ENCODE measurements around the gene ASTL. TPM values are rescaled to one million over a fixed set of nuclear protein-coding genes. Genes with fewer than 3 reads are reported as not detected.

ASTL gene
- total and polyA plus RNA-seq, 9 donors = 0.09 to 0.24 (median 0.18) TPM; not detected in 5

GRCh38 chr2:96152304-96153161 lies 14.2 kb upstream of the ASTL start:
- no peak for DNase-seq
- Histone ChIP-seq H3K36me3 (ENCODE audit: control insufficient read depth, insufficient read depth, low read length) (no peaks in the 10 kb centered on the region), H3K9me3 (replicated peaks; ENCODE audit: control insufficient read depth, low read depth, low read length) (no peaks in the 10 kb centered on the region), H3K27ac (ENCODE audit: low read length) (no peak overlapping the region), H3K4me3 (ENCODE audit: low read length) (no peak overlapping the region), H3K4me1 (ENCODE audit: control insufficient read depth, insufficient read depth, low read length) (peaks cover 13% of the 10 kb centered on the region), H3K27me3 (ENCODE audit: control insufficient read depth, insufficient read depth, low read length) (peaks cover 12% of the 10 kb centered on the region)
- WGBS (ENCODE audit: insufficient coverage) = 65% methylated on average over 7 of the region's 13 CpGs

GRCh38 chr2:96151595-96152303 lies 13.4 kb upstream of the ASTL start:
- H3K4me1 ChIP-seq (ENCODE audit: control insufficient read depth, insufficient read depth, low read length) = peaks cover 19% of the 10 kb centered on the region
- WGBS (ENCODE audit: insufficient coverage) = 85% methylated on average over 4 of the region's 9 CpGs
- H3K4me3 ChIP-seq (ENCODE audit: low read length) = no peak overlapping the region
- DNase-seq = no peak
- no peak overlapping the region for H3K27ac ChIP-seq (ENCODE audit: low read length)
- H3K9me3 ChIP-seq (replicated peaks; ENCODE audit: control insufficient read depth, low read depth, low read length) = no peaks in the 10 kb centered on the region
- peaks cover 17% of the 10 kb centered on the region for H3K27me3 ChIP-seq (ENCODE audit: control insufficient read depth, insufficient read depth, low read length)
- no peaks in the 10 kb centered on the region for H3K36me3 ChIP-seq (ENCODE audit: control insufficient read depth, insufficient read depth, low read length)

- no peak overlapping the region for H3K27ac ChIP-seq (ENCODE audit: low read length)
- 89% methylated on average over 14 of the region's 14 CpGs for WGBS (ENCODE audit: insufficient coverage)
- H3K4me1 ChIP-seq (ENCODE audit: control insufficient read depth, insufficient read depth, low read length) = peaks cover 27% of the 10 kb centered on the region
- no peaks in the 10 kb centered on the region for H3K36me3 ChIP-seq (ENCODE audit: control insufficient read depth, insufficient read depth, low read length)
- DNase-seq = no peak
- no peak overlapping the region for H3K4me3 ChIP-seq (ENCODE audit: low read length)
- H3K9me3 ChIP-seq (replicated peaks; ENCODE audit: control insufficient read depth, low read depth, low read length) = no peaks in the 10 kb centered on the region
- peaks cover 18% of the 10 kb centered on the region for H3K27me3 ChIP-seq (ENCODE audit: control insufficient read depth, insufficient read depth, low read length)
These were observed 12.7 kb upstream of the ASTL start for GRCh38 chr2:96150791-96151594.

GRCh38 chr2:96150007-96150640 lies 11.8 kb upstream of the ASTL start:
- 84% methylated on average over 4 of the region's 6 CpGs for WGBS (ENCODE audit: insufficient coverage)
- Histone ChIP-seq H3K9me3 (replicated peaks; ENCODE audit: control insufficient read depth, low read depth, low read length) (no peaks in the 10 kb centered on the region), H3K4me3 (ENCODE audit: low read length) (no peak overlapping the region), H3K36me3 (ENCODE audit: control insufficient read depth, insufficient read depth, low read length) (no peaks in the 10 kb centered on the region), H3K4me1 (ENCODE audit: control insufficient read depth, insufficient read depth, low read length) (peaks cover 33% of the 10 kb centered on the region), H3K27me3 (ENCODE audit: control insufficient read depth, insufficient read depth, low read length) (peaks cover 18% of the 10 kb centered on the region), H3K27ac (ENCODE audit: low read length) (no peak overlapping the region)
- no peak for DNase-seq

DNA sequence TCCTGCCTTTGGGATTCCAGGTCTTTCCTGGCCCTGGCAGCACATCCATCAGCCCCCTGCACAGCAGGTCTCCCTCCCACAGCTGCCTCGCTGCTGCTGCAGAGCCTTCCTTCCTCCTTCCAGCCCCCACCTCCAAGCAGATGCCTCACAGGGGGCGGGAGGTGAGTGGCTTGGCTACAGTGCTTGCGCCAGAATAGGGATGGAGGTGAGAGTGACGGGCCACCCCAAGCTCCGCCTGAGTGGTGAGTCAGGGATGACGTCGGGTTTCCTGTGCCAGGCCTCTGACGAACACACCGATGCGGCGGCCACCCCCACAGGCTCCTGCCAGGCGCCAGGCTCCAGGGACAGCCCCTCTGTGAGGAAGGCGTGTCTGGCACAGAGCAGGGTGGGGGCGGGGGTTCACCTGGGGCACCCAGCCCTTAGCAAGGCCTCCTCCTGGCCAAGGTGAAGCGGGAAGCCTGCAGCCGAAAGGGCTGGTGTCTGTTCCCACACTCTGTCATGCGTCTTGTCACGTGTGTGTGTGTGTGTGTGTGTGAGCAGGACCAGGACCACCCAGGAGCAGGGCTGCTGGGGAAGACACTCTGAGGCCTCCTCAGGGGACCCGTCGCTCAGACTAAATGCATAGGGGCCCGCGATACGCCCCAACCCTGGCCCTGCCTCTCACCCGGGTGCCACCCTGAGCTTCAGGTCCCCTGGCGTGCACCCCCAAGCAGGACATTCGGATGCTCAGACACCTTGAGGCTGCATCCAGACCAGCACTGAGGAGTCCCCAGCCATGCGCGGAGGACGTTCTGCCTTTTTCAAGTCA lies 10.3 kb upstream of the ASTL start:
- no peaks in the 10 kb centered on the region for H3K36me3 ChIP-seq (ENCODE audit: control insufficient read depth, insufficient read depth, low read length)
- DNase-seq = peak; percentile 69
- 19% methylated on average over 18 of the region's 29 CpGs for whole genome bisulfite sequencing (ENCODE audit: insufficient coverage)
- peaks cover 18% of the 10 kb centered on the region for H3K27me3 ChIP-seq (ENCODE audit: control insufficient read depth, insufficient read depth, low read length)
- H3K4me1 ChIP-seq (ENCODE audit: control insufficient read depth, insufficient read depth, low read length) = peaks cover 45% of the 10 kb centered on the region
- no peak overlapping the region for H3K4me3 ChIP-seq (ENCODE audit: low read length)
- no peaks in the 10 kb centered on the region for H3K9me3 ChIP-seq (replicated peaks; ENCODE audit: control insufficient read depth, low read depth, low read length)
- no peak overlapping the region for H3K27ac ChIP-seq (ENCODE audit: low read length)

- Histone ChIP-seq H3K4me1 (ENCODE audit: control insufficient read depth, insufficient read depth, low read length) (peaks cover 49% of the 10 kb centered on the region), H3K9me3 (replicated peaks; ENCODE audit: control insufficient read depth, low read depth, low read length) (no peaks in the 10 kb centered on the region), H3K27me3 (ENCODE audit: control insufficient read depth, insufficient read depth, low read length) (peaks cover 18% of the 10 kb centered on the region), H3K4me3 (ENCODE audit: low read length) (no peak overlapping the region), H3K27ac (ENCODE audit: low read length) (no peak overlapping the region), H3K36me3 (ENCODE audit: control insufficient read depth, insufficient read depth, low read length) (no peaks in the 10 kb centered on the region)
- WGBS (ENCODE audit: insufficient coverage) = 46% methylated on average over 2 of the region's 9 CpGs
- no peak for DNase-seq
These were observed 9.4 kb upstream of the ASTL start for GRCh38 chr2:96147593-96148201.

DNA sequence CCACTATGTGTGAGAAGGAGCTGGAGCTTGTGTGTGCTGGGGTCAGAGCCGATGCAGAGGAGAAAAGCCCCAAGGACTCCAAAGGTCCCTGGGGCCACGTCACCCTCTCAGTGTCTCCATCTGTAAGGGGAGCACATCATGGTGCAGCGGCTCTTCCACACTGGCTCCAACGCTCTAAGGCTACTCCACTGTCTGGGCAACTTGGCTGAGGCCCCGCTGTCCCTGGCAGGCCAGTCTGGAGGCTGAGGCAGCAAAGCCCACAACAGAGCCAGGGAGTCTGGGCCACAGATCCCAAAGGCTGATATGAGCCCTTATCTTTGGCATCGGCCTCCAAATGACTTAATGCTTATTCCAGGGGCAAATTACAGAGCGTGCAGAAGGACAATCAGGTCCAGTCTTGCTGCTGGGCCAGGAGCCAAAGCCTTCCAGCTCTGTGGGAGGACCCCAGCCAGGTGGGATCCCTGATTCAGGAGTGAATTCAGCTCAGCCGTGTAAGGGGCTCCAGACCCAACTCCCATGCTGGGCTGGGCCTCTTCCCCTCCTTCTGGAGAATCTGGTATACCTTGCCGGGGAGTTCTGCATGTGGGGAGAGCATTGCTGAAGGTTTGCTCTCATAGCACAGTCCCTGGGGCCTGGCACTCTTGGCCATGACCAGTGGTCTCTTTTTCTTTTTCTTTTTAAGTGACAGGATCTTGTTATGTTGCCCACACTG lies 8.7 kb upstream of the ASTL start:
- Histone ChIP-seq H3K9me3 (replicated peaks; ENCODE audit: control insufficient read depth, low read depth, low read length) (no peaks in the 10 kb centered on the region), H3K36me3 (ENCODE audit: control insufficient read depth, insufficient read depth, low read length) (no peaks in the 10 kb centered on the region), H3K4me3 (ENCODE audit: low read length) (no peak overlapping the region), H3K27ac (ENCODE audit: low read length) (peak overlapping the region; percentile 21), H3K4me1 (ENCODE audit: control insufficient read depth, insufficient read depth, low read length) (peaks cover 50% of the 10 kb centered on the region), H3K27me3 (ENCODE audit: control insufficient read depth, insufficient read depth, low read length) (peaks cover 18% of the 10 kb centered on the region)
- 59% methylated on average over 8 of the region's 9 CpGs for WGBS (ENCODE audit: insufficient coverage)
- DNase-seq = no peak

GRCh38 chr2:96146153-96146880 lies 8.0 kb upstream of the ASTL start:
- no peaks in the 10 kb centered on the region for H3K9me3 ChIP-seq (replicated peaks; ENCODE audit: control insufficient read depth, low read depth, low read length)
- peaks cover 50% of the 10 kb centered on the region for H3K4me1 ChIP-seq (ENCODE audit: control insufficient read depth, insufficient read depth, low read length)
- H3K27me3 ChIP-seq (ENCODE audit: control insufficient read depth, insufficient read depth, low read length) = peaks cover 18% of the 10 kb centered on the region
- H3K4me3 ChIP-seq (ENCODE audit: low read length) = no peak overlapping the region
- peak overlapping the region; percentile 21 for H3K27ac ChIP-seq (ENCODE audit: low read length)
- no peaks in the 10 kb centered on the region for H3K36me3 ChIP-seq (ENCODE audit: control insufficient read depth, insufficient read depth, low read length)
- WGBS (ENCODE audit: insufficient coverage) = 35% methylated on average over 6 of the region's 20 CpGs
- peak; percentile 74 for DNase-seq

All from muscle of leg (tissue), 11 donors.